ENCODE measurements around the gene PELI2. TPM values are rescaled to one million over a fixed set of nuclear protein-coding genes. Genes with fewer than 3 reads are reported as not detected.

Gene PELI2
- total RNA-seq, 4 donors from 2014 or later, result 10.0 to 17.0 (median 13.2) TPM

DNA sequence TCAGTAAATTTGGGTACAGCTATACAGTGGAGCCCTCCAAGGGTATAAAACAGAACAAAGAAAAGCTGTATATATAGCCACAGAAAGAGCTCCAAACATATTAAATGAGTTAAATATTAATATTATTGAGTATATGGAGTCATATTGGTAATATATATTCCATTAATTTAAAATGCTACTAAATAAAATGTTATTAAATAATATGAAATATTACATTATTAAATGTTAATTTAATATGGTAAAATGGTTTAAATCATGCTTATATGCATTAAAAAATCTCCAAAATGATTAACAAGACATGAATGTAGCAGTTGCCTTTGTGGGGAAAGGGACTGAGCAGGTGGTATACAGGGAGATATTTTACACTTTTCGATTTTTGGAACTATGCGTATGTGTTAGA, 164.0 kb downstream of the PELI2 start:
- 97 to 100% methylated on average over 2 of the region's 2 CpGs for WGBS, 2 donors
- intact Hi-C loops (cut with DNase I; ENCODE audit: low total_unique reads), result no loop called here
- H3K4me3 ChIP-seq (ENCODE audit: low read depth, poor library complexity, severe bottlenecking), result no peak overlapping the region
- no peak for DNase-seq (ENCODE audit: low spot score in 2 of 2)
- TF ChIP-seq, protein P1, sequence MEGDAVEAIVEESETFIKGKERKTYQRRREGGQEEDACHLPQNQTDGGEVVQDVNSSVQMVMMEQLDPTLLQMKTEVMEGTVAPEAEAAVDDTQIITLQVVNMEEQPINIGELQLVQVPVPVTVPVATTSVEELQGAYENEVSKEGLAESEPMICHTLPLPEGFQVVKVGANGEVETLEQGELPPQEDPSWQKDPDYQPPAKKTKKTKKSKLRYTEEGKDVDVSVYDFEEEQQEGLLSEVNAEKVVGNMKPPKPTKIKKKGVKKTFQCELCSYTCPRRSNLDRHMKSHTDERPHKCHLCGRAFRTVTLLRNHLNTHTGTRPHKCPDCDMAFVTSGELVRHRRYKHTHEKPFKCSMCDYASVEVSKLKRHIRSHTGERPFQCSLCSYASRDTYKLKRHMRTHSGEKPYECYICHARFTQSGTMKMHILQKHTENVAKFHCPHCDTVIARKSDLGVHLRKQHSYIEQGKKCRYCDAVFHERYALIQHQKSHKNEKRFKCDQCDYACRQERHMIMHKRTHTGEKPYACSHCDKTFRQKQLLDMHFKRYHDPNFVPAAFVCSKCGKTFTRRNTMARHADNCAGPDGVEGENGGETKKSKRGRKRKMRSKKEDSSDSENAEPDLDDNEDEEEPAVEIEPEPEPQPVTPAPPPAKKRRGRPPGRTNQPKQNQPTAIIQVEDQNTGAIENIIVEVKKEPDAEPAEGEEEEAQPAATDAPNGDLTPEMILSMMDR (IDR thresholded peaks at IDR 0.05), result no peak
- no peak for TF ChIP-seq POLR2A (IDR thresholded peaks at IDR 0.05)

DNA sequence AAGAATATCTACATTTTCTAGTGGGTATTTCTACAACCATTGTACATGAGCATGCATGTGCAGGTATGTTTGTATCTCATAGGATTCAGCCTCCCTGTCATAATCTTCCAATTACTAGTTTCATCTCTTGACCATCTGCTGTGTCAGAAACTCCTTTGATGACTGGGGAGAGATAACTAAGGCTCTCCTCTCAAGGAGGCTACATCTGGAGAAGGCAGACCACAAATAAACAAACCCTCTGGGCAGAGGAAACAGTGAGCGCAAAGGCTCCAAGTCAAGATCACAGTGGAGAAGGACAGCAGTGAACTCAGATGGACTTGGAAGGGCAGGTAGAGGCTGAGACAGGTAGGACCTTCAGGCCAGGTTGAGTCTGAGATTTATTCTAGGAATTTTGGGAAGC, 166.4 kb downstream of the PELI2 start:
- no peak overlapping the region for H3K4me3 ChIP-seq (ENCODE audit: low read depth, poor library complexity, severe bottlenecking)
- TF ChIP-seq POLR2A (IDR thresholded peaks at IDR 0.05), result no peak
- intact Hi-C loops (cut with DNase I; ENCODE audit: low total_unique reads), result no loop called here
- 96 to 100% methylated on average over 1 of the region's 1 CpG for WGBS, 2 donors
- DNase-seq (ENCODE audit: low spot score in 2 of 2), result no peak

DNA sequence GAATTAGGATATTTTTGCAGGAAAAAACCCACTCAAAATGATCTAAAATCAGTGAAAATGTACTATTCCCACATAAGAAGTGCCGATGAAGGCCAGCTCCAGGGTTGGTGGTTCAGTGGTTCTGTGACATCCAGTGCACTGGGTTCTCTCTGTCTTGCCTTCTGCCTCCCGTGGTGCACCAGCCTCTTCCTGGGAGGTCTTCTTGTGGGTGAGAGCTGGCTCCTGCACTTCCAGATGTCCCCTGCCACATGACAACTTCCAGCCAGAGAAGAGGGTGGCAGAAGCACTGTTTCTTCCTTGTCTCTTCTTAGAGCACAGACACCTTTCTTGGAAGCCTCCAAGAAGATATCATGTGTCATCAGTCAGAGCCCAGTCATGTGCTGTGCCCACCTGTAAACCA, 170.9 kb downstream of the PELI2 start:
- DNase-seq (ENCODE audit: low spot score in 2 of 2), result no peak
- TF ChIP-seq POLR2A (IDR thresholded peaks at IDR 0.05), result no peak
- TF ChIP-seq, protein P1 (IDR thresholded peaks at IDR 0.05), result no peak
- WGBS, 2 donors, result 94% methylated on average over 2 of the region's 2 CpGs
- H3K4me3 ChIP-seq (ENCODE audit: low read depth, poor library complexity, severe bottlenecking), result no peak overlapping the region
- intact Hi-C loops (cut with DNase I; ENCODE audit: low total_unique reads), result no loop called here

DNA sequence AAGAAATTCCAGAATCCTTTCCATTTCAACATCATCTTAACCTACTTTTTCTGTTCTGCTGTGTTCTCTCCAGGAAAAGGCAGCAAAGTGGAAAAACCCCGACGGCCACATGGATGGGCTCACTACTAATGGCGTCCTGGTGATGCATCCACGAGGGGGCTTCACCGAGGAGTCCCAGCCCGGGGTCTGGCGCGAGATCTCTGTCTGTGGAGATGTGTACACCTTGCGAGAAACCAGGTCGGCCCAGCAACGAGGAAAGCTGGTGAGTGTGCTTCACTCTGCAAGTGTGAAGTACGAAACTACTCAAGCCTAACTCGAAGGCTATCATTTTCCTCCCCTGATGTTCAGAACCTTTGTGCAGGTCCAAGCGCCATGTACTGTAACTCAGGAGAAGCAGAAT, 172.0 kb downstream of the PELI2 start:
- TF ChIP-seq POLR2A (IDR thresholded peaks at IDR 0.05), result no peak
- TF ChIP-seq, protein P1 (IDR thresholded peaks at IDR 0.05), result no peak
- no peak for DNase-seq (ENCODE audit: low spot score in 2 of 2)
- no peak overlapping the region for H3K4me3 ChIP-seq (ENCODE audit: low read depth, poor library complexity, severe bottlenecking)
- intact Hi-C loops (cut with DNase I; ENCODE audit: low total_unique reads), result no loop called here
- 94 to 97% methylated on average over 14 of the region's 14 CpGs for WGBS, 2 donors

DNA sequence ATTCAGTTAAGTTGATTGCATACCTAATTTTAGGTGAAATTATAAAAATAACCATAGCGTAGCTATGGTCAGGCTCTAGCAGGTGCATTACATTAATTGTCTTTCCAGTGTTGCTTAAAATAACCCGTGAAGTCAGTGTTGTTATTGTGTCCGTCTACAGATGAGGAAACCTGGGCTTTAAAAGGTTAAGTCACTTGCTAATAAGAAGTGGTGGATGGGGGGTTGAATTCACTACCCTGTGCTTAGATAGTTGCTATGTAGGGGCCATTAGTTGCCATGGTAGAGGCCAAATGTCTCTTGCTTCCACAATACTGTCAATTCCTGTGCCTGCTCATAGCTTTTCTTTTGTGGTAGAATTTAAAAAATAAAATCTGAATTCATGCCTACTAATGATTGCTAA, 174.8 kb downstream of the PELI2 start:
- TF ChIP-seq POLR2A (IDR thresholded peaks at IDR 0.05), result no peak
- TF ChIP-seq, protein P1 (IDR thresholded peaks at IDR 0.05), result no peak
- 89 to 93% methylated on average over 3 of the region's 3 CpGs for WGBS, 2 donors
- no peak overlapping the region for H3K4me3 ChIP-seq (ENCODE audit: low read depth, poor library complexity, severe bottlenecking)
- DNase-seq (ENCODE audit: low spot score in 2 of 2), result no peak
- intact Hi-C loops (cut with DNase I; ENCODE audit: low total_unique reads), result no loop called here

DNA sequence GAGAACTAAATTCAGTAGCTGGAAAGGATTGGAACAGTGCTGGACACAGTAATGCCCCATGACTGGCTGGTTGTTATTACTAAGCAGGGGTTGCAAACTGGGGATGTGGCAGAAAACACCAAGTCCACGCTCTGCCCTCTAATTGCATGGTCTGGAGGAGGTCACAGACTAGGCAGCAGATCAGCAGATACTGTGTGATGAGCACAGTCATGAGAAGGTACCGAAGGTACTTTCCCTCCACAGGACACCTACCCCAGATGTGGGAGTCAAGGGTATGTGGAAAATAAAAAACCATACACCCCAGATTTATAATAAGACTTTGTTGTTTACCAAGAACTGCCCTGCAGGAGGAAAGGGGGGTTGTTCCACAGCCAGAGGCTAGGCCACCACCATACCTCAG, 175.3 kb downstream of the PELI2 start:
- WGBS, 2 donors, result 89 to 93% methylated on average over 2 of the region's 2 CpGs
- no peak for TF ChIP-seq POLR2A (IDR thresholded peaks at IDR 0.05)
- TF ChIP-seq, protein P1 (IDR thresholded peaks at IDR 0.05), result no peak
- DNase-seq (ENCODE audit: low spot score in 2 of 2), result no peak
- H3K4me3 ChIP-seq (ENCODE audit: low read depth, poor library complexity, severe bottlenecking), result no peak overlapping the region
- intact Hi-C loops (cut with DNase I; ENCODE audit: low total_unique reads), result no loop called here

Data from lower leg skin (tissue), 4 donors.